AG04449 (cell line): ENCODE data around the gene MAFF.

Experiments
- CTCF ChIA-PET: fragments of 350-600 bp; formaldehyde crosslinking; extraction: SDS; loops from one replicate; lab custom pipeline; 2021; ENCODE audit warnings: antibody characterized with exemption; lab: Yijun Ruan, JAX
- POLR2A ChIA-PET: fragments of 400-600, 350-600 bp; formaldehyde crosslinking; extraction: SDS; loops from one replicate; lab custom pipeline; 2020; ENCODE audit warnings: antibody characterized with exemption, inconsistent platforms; lab: Yijun Ruan, JAX
- DNase-seq: peaks from one replicate; pipeline ENCODE4 v3.0.0-alpha.2; 2010; ENCODE audit warnings: low read depth, low spot score
- H3K4me3 ChIP-seq: 2 replicates; pipeline ENCODE4 v1.5.1; 2011; ENCODE audit warnings: low read depth, mild to moderate bottlenecking, control low read depth, low read length
- CTCF ChIP-seq: IDR thresholded peaks from one replicate; pipeline ENCODE4 v1.5.1; 2011; ENCODE audit warnings: mild to moderate bottlenecking, moderate library complexity, low read length, control low read depth, inconsistent platforms; ENCODE audit not compliant: insufficient read depth; ENCODE audit errors: missing control alignments

The MAFF gene

GRCh38 chr22:38199826-38200559 is 1.8 kb upstream of the MAFF start:
- POLR2A ChIA-PET: no interaction called here
- CTCF ChIA-PET: no interaction called here
- no peak for TF ChIP-seq CTCF
- DNase-seq: no peak
- no peak overlapping the region for H3K4me3 ChIP-seq

GRCh38 chr22:38201371-38201710 is 453 bp upstream of the MAFF start:
- no peak for TF ChIP-seq CTCF
- no peak for DNase-seq
- CTCF ChIA-PET: interaction anchor here (0.9 to 2.1 kb wide), 6 partner anchors 9 to 99 kb away, joined by 3 to 8 read pairs (median 3); no protein-coding TSS in a partner anchor
- POLR2A ChIA-PET: interaction anchor here (0.6 to 1.4 kb wide), 12 partner anchors 11 to 197 kb away, joined by 3 to 13 read pairs (median 4); partner anchors contain the start of gene PLA2G6
- peak overlapping the region; percentile 52 for H3K4me3 ChIP-seq

GRCh38 chr22:38202437-38203089 is 769 bp downstream of the MAFF start:
- peak overlapping the region; percentile 83 for H3K4me3 ChIP-seq
- DNase-seq: no peak
- ChIA-PET POLR2A (interaction anchor here (1.0 to 1.5 kb wide), 7 partner anchors 16 to 111 kb away, joined by 3 to 13 read pairs (median 5); partner anchors contain the start of genes PLA2G6 and TMEM184B), CTCF (interaction anchor here (0.9 to 2.1 kb wide), 4 partner anchors 15 to 88 kb away, joined by 3 to 8 read pairs (median 4); partner anchors contain the start of gene PLA2G6)
- peak; percentile 4 for TF ChIP-seq CTCF

GRCh38 chr22:38203090-38203810 is 1.5 kb downstream of the MAFF start:
- CTCF ChIA-PET: interaction anchor here (0.9 to 5.0 kb wide), 6 partner anchors 14 to 151 kb away, joined by 3 to 33 read pairs (median 4); partner anchors contain the start of gene PLA2G6
- peak overlapping the region; percentile 83 for H3K4me3 ChIP-seq
- TF ChIP-seq CTCF: no peak
- POLR2A ChIA-PET: interaction anchor here (0.7 to 1.5 kb wide), 4 partner anchors 10 to 70 kb away, joined by 3 to 10 read pairs (median 4); partner anchors contain the start of gene TMEM184B
- DNase-seq: no peak

- POLR2A ChIA-PET: interaction anchor here (0.7 to 1.5 kb wide), 4 partner anchors 9 to 66 kb away, joined by 3 to 10 read pairs (median 5); no protein-coding TSS in a partner anchor
- TF ChIP-seq CTCF: no peak
- peak overlapping the region; percentile 83 for H3K4me3 ChIP-seq
- DNase-seq: no peak
- CTCF ChIA-PET: interaction anchor here (0.9 to 5.0 kb wide), 5 partner anchors 22 to 152 kb away, joined by 3 to 33 read pairs (median 4); partner anchors contain the start of gene PLA2G6
Observed at GRCh38 chr22:38203855-38204514, 2.2 kb downstream of the MAFF start.
